HEK293 (cell line): Measurements from ENCODE around the gene PTGR2.

Experiments used
- BCL11A ChIP-seq: fragments of 450-650 bp; formaldehyde crosslinking; IDR thresholded peaks from 2 replicates; pipeline ENCODE4 v1.5.1; 2016; ENCODE audit warnings: low read depth, missing biosample characterization, missing genetic modification characterization
- EGR2 ChIP-seq: fragments of 450-650 bp; formaldehyde crosslinking; IDR thresholded peaks from 2 replicates; pipeline ENCODE4 v1.5.1; 2016; ENCODE audit warnings: low read depth, missing biosample characterization, missing genetic modification characterization
- GLIS1 ChIP-seq: fragments of 450-650 bp; formaldehyde crosslinking; IDR thresholded peaks from 2 replicates; pipeline ENCODE4 v1.5.1; 2016; ENCODE audit warnings: missing biosample characterization, missing genetic modification characterization
- KLF16 ChIP-seq: fragments of 450-650 bp; formaldehyde crosslinking; IDR thresholded peaks from 2 replicates; pipeline ENCODE4 v1.5.1; 2017; ENCODE audit warnings: missing biosample characterization, missing genetic modification characterization
- SP2 ChIP-seq: fragments of 450-650 bp; formaldehyde crosslinking; IDR thresholded peaks from 2 replicates; pipeline ENCODE4 v1.5.1; 2016; ENCODE audit warnings: missing biosample characterization, missing genetic modification characterization
- SP3 ChIP-seq: fragments of 450-650 bp; formaldehyde crosslinking; IDR thresholded peaks from 2 replicates; pipeline ENCODE4 v1.5.1; 2016; ENCODE audit warnings: missing biosample characterization, missing genetic modification characterization
- TRIM28 ChIP-seq: IDR thresholded peaks from 2 replicates; pipeline ENCODE4 v1.6.1; 2011; ENCODE audit warnings: low read length, control low read depth, borderline replicate concordance
- WT1 ChIP-seq: fragments of 450-650 bp; formaldehyde crosslinking; IDR thresholded peaks from 2 replicates; pipeline ENCODE4 v1.5.1; 2016; ENCODE audit warnings: missing biosample characterization, missing genetic modification characterization
- ZBTB1 ChIP-seq: fragments of 450-650 bp; formaldehyde crosslinking; IDR thresholded peaks from 2 replicates; pipeline ENCODE4 v1.5.1; 2016; ENCODE audit warnings: missing biosample characterization, missing genetic modification characterization
- ZBTB17 ChIP-seq: fragments of 450-650 bp; formaldehyde crosslinking; IDR thresholded peaks from 2 replicates; pipeline ENCODE4 v1.5.1; 2016; ENCODE audit warnings: missing biosample characterization, missing genetic modification characterization
- ZBTB20 ChIP-seq: fragments of 450-650 bp; formaldehyde crosslinking; IDR thresholded peaks from 2 replicates; pipeline ENCODE4 v1.5.1; 2016; ENCODE audit warnings: missing biosample characterization, missing genetic modification characterization
- ZBTB48 ChIP-seq: fragments of 450-650 bp; formaldehyde crosslinking; IDR thresholded peaks from 2 replicates; pipeline ENCODE4 v1.5.1; 2016; ENCODE audit warnings: missing biosample characterization, missing genetic modification characterization
- ZFP37 ChIP-seq: fragments of 450-650 bp; formaldehyde crosslinking; IDR thresholded peaks from 2 replicates; pipeline ENCODE4 v1.5.1; 2016; ENCODE audit warnings: missing biosample characterization, missing genetic modification characterization
- ZIC2 ChIP-seq: fragments of 450-650 bp; formaldehyde crosslinking; IDR thresholded peaks from 2 replicates; pipeline ENCODE4 v1.5.1; 2016; ENCODE audit warnings: missing biosample characterization, missing genetic modification characterization
- ZNF114 ChIP-seq: fragments of 450-650 bp; formaldehyde crosslinking; IDR thresholded peaks from 2 replicates; pipeline ENCODE4 v1.5.0; 2017; ENCODE audit warnings: missing biosample characterization, missing genetic modification characterization
- ZNF140 ChIP-seq: fragments of 450-650 bp; formaldehyde crosslinking; IDR thresholded peaks from 2 replicates; pipeline ENCODE4 v1.5.1; 2016; ENCODE audit warnings: missing biosample characterization, missing genetic modification characterization
- ZNF16 ChIP-seq: fragments of 450-650 bp; formaldehyde crosslinking; IDR thresholded peaks from 2 replicates; pipeline ENCODE4 v1.5.1; 2016; ENCODE audit warnings: low read depth, missing biosample characterization, missing genetic modification characterization
- ZNF335 ChIP-seq: fragments of 450-650 bp; formaldehyde crosslinking; conservative IDR thresholded peaks from 2 replicates; pipeline ENCODE4 v1.5.1; 2016; ENCODE audit warnings: missing biosample characterization, missing genetic modification characterization
- ZNF37A ChIP-seq: fragments of 450-650 bp; IDR thresholded peaks from 2 replicates; pipeline ENCODE4 v1.5.1; 2018; ENCODE audit warnings: missing biosample characterization, missing genetic modification characterization
- ZNF560 ChIP-seq: fragments of 450-650 bp; formaldehyde crosslinking; IDR thresholded peaks from 2 replicates; pipeline ENCODE4 v1.5.1; 2017; ENCODE audit warnings: missing biosample characterization, missing genetic modification characterization, borderline replicate concordance
- ZNF561 ChIP-seq: fragments of 450-650 bp; IDR thresholded peaks from 2 replicates; pipeline ENCODE4 v1.5.1; 2018; ENCODE audit warnings: missing biosample characterization, missing genetic modification characterization, borderline replicate concordance
- ZNF600 ChIP-seq: fragments of 450-650 bp; formaldehyde crosslinking; IDR thresholded peaks from 2 replicates; pipeline ENCODE4 v1.5.1; 2016; ENCODE audit warnings: missing biosample characterization, missing genetic modification characterization
- ZSCAN23 ChIP-seq: fragments of 450-650 bp; formaldehyde crosslinking; IDR thresholded peaks from 2 replicates; pipeline ENCODE4 v1.5.1; 2016; ENCODE audit warnings: missing biosample characterization, missing genetic modification characterization
- ZSCAN30 ChIP-seq: fragments of 450-650 bp; IDR thresholded peaks from 2 replicates; pipeline ENCODE4 v1.5.1; 2018; ENCODE audit warnings: missing biosample characterization, mild to moderate bottlenecking, missing genetic modification characterization, moderate library complexity
- ZXDB ChIP-seq: fragments of 450-650 bp; formaldehyde crosslinking; IDR thresholded peaks from 2 replicates; pipeline ENCODE4 v1.5.1; 2016; ENCODE audit warnings: missing biosample characterization, missing genetic modification characterization
- TF ChIP-seq, protein P1 (sequence below): fragments of 450-650 bp; formaldehyde crosslinking; IDR thresholded peaks from 2 replicates; pipeline ENCODE4 v1.5.1; 2016; ENCODE audit warnings: missing biosample characterization, missing genetic modification characterization
- TF ChIP-seq, protein P2 (sequence below): fragments of 450-650 bp; formaldehyde crosslinking; conservative IDR thresholded peaks from 2 replicates; pipeline ENCODE4 v1.5.1; 2016; ENCODE audit warnings: low read depth, missing biosample characterization, missing genetic modification characterization
- TF ChIP-seq, protein P3 (sequence below): fragments of 450-650 bp; formaldehyde crosslinking; IDR thresholded peaks from 2 replicates; pipeline ENCODE4 v1.5.1; 2016; ENCODE audit warnings: missing biosample characterization, missing genetic modification characterization, low read depth
- TF ChIP-seq, protein P4 (sequence below): fragments of 450-650 bp; IDR thresholded peaks from 2 replicates; pipeline ENCODE4 v1.5.1; 2018; ENCODE audit warnings: missing biosample characterization, missing genetic modification characterization

The PTGR2 gene

DNA sequence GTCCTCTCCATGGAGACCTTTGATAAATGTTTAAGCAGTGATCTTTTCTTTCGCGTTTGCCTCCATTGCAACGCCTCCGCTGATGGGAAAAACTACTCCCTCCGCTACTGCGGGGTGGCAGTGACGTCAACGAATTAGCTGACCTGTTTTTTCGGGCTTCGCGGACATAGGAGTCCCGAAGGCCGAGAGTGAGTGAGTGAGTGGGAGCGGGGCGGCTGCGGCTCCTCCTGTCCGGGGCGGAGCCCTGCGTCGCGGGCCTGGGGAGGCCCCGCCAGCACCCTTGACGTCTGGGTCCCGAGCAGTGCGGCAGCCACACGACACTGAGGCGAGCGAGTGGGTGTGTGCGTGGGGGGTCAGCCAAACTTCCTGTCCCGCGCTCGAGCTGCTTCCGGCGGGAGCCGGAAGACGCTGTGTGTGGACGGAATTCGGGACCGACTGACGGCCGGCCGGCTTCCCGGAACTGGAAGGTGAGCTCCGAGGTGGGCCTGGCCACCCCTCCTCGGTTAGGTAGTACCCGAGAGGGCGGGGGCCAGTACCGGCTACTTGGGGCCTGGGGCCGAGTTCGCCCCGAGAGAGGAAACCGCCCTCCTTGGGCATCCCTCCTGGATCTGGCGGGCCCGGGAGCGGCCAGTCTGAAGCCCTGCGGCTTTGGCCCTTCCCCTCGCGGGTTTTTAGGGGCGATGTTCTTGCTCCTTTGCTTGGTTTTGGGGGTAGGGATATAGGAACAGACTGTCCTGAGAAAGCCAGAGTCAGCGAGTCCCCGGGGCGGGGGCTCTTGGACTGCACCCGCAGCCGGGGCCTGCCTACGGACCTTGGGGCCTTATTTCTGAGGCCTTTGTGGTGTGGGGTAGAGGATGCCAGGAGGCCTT lies 35.1 kb downstream of the PTGR2 start, which contains the start of gene ZNF410 (continued):
- TF ChIP-seq ZNF561 (tag by site-specific recombination): no peak; the same call in 1 of the 2 replicates
- peak; percentile 90 for TF ChIP-seq SP2 (tag by site-specific recombination)
- no peak for TF ChIP-seq ZNF16
- TF ChIP-seq ZSCAN23 (tag by site-specific recombination): no peak
- TF ChIP-seq, protein P1, sequence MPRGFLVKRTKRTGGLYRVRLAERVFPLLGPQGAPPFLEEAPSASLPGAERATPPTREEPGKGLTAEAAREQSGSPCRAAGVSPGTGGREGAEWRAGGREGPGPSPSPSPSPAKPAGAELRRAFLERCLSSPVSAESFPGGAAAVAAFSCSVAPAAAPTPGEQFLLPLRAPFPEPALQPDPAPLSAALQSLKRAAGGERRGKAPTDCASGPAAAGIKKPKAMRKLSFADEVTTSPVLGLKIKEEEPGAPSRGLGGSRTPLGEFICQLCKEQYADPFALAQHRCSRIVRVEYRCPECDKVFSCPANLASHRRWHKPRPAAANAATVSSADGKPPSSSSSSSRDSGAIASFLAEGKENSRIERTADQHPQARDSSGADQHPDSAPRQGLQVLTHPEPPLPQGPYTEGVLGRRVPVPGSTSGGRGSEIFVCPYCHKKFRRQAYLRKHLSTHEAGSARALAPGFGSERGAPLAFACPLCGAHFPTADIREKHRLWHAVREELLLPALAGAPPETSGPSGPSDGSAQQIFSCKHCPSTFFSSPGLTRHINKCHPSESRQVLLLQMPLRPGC (tag by site-specific recombination): no peak
- no peak for TF ChIP-seq ZNF560 (tag by site-specific recombination)
- TF ChIP-seq TRIM28: 0 out of 2 replicates have a peak, but pooled peaks have one; percentile 83
- TF ChIP-seq ZSCAN30: peak; percentile 95
- peak; percentile 88 for TF ChIP-seq ZBTB17 (tag by site-specific recombination)
- no peak for TF ChIP-seq ZNF37A (tag by site-specific recombination)
- no peak for TF ChIP-seq ZNF140
- peak; percentile 97 for TF ChIP-seq ZNF600
- peak; percentile 82 for TF ChIP-seq ZXDB
- TF ChIP-seq ZIC2 (tag by site-specific recombination): peak; percentile 61
- TF ChIP-seq KLF16 (tag by site-specific recombination): peak; percentile 75
- TF ChIP-seq BCL11A (tag by site-specific recombination): peak; percentile 51; the same call in 1 of the 2 replicates
- no peak for TF ChIP-seq ZNF114 (tag by site-specific recombination)
- peak; percentile 91 for TF ChIP-seq GLIS1
- TF ChIP-seq EGR2 (tag by site-specific recombination): peak; percentile 87
- TF ChIP-seq ZBTB48: 0 out of 2 replicates have a peak, but pooled peaks have one; percentile 20
- TF ChIP-seq ZBTB1 (tag by site-specific recombination): peak; percentile 79; the same call in 1 of the 2 replicates
- peak; percentile 39; the same call in 1 of the 2 replicates for TF ChIP-seq WT1 (tag by site-specific recombination)
- TF ChIP-seq ZBTB20 (tag by site-specific recombination): peak; percentile 90
- TF ChIP-seq SP3 (tag by site-specific recombination): peak; percentile 77
- TF ChIP-seq ZFP37 (tag by site-specific recombination): peak; percentile 46; the same call in 1 of the 2 replicates
- peak; percentile 88 for TF ChIP-seq ZNF335 (tag by site-specific recombination)
- TF ChIP-seq, protein P2, sequence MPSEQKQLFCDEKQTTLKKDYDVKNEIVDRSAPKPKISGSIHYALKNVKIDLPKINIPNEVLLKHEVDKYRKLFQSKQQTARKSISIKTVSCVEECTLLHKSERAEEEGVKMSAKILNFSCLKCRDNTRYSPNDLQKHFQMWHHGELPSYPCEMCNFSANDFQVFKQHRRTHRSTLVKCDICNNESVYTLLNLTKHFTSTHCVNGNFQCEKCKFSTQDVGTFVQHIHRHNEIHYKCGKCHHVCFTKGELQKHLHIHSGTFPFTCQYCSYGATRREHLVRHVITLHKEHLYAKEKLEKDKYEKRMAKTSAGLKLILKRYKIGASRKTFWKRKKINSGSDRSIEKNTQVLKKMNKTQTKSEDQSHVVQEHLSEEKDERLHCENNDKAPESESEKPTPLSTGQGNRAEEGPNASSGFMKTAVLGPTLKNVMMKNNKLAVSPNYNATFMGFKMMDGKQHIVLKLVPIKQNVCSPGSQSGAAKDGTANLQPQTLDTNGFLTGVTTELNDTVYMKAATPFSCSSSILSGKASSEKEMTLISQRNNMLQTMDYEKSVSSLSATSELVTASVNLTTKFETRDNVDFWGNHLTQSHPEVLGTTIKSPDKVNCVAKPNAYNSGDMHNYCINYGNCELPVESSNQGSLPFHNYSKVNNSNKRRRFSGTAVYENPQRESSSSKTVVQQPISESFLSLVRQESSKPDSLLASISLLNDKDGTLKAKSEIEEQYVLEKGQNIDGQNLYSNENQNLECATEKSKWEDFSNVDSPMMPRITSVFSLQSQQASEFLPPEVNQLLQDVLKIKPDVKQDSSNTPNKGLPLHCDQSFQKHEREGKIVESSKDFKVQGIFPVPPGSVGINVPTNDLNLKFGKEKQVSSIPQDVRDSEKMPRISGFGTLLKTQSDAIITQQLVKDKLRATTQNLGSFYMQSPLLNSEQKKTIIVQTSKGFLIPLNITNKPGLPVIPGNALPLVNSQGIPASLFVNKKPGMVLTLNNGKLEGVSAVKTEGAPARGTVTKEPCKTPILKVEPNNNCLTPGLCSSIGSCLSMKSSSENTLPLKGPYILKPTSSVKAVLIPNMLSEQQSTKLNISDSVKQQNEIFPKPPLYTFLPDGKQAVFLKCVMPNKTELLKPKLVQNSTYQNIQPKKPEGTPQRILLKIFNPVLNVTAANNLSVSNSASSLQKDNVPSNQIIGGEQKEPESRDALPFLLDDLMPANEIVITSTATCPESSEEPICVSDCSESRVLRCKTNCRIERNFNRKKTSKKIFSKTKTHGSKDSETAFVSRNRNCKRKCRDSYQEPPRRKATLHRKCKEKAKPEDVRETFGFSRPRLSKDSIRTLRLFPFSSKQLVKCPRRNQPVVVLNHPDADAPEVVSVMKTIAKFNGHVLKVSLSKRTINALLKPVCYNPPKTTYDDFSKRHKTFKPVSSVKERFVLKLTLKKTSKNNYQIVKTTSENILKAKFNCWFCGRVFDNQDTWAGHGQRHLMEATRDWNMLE (tag by site-specific recombination): peak; percentile 68
- TF ChIP-seq, protein P3, sequence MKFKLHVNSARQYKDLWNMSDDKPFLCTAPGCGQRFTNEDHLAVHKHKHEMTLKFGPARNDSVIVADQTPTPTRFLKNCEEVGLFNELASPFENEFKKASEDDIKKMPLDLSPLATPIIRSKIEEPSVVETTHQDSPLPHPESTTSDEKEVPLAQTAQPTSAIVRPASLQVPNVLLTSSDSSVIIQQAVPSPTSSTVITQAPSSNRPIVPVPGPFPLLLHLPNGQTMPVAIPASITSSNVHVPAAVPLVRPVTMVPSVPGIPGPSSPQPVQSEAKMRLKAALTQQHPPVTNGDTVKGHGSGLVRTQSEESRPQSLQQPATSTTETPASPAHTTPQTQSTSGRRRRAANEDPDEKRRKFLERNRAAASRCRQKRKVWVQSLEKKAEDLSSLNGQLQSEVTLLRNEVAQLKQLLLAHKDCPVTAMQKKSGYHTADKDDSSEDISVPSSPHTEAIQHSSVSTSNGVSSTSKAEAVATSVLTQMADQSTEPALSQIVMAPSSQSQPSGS: peak; percentile 96
- TF ChIP-seq, protein P4, sequence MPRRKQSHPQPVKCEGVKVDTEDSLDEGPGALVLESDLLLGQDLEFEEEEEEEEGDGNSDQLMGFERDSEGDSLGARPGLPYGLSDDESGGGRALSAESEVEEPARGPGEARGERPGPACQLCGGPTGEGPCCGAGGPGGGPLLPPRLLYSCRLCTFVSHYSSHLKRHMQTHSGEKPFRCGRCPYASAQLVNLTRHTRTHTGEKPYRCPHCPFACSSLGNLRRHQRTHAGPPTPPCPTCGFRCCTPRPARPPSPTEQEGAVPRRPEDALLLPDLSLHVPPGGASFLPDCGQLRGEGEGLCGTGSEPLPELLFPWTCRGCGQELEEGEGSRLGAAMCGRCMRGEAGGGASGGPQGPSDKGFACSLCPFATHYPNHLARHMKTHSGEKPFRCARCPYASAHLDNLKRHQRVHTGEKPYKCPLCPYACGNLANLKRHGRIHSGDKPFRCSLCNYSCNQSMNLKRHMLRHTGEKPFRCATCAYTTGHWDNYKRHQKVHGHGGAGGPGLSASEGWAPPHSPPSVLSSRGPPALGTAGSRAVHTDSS: no peak
